Measurements from ENCODE around the gene RHBDL3.

RHBDL3 gene

DNA sequence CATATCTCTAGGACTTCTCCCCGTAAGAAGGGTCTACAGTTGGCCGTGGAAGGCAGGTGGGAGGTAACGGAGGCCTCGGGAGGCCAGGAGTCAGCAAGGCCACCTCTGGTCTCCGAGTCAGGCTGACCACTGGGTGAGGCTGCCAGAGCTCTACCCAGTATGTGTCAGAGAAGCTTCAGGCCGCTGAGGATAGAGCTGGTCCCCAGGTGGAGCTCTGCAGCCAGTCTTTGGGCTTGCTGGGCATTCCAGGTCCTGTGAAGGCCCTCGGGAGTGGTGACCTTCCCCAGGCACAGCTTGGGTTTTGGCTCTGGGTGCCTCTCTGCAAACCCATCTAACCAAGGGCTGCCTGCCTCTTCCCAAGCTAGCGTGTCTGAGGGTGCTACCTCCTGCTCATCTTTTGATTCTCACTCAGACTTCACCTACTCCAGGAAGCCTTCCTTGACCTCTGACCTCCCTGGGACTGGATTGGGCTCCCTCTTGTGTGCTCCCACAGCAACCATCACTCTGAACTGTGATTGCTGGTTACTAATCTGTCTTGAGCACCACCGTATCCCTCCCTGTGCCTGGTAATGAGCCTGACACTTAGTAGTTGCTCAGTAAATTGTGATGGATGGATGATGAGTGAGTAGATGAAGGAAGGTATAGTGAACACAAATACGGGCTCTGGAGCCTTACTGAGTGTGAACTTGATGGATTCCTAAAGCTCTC lies 22.3 kb downstream of the RHBDL3 start:
- H3K9me2 ChIP-seq (replicated peaks; ENCODE audit: insufficient read depth, low read length), result no peaks in the 10 kb centered on the region
- H3K4me3 ChIP-seq (ENCODE audit: insufficient read depth, low read length, poor library complexity, severe bottlenecking), result no peak overlapping the region
- no peak overlapping the region for H3K9ac ChIP-seq (ENCODE audit: low read length)
- no peaks in the 10 kb centered on the region for H3K9me3 ChIP-seq (ENCODE audit: insufficient read depth, low read length)
- H3K79me2 ChIP-seq (ENCODE audit: insufficient read depth, low read length), result no peaks in the 10 kb centered on the region
- no peak overlapping the region for H2AFZ ChIP-seq (ENCODE audit: low read depth, low read length, severe bottlenecking)
- H3F3A ChIP-seq (ENCODE audit: insufficient read depth), result no peaks in the 10 kb centered on the region
- H4K20me1 ChIP-seq (ENCODE audit: low read depth, low read length), result no peaks in the 10 kb centered on the region
- no peak overlapping the region for H3K4me2 ChIP-seq (ENCODE audit: low read depth, low read length, poor library complexity, severe bottlenecking)
- no peak for TF ChIP-seq EZH2phosphoT487 (conservative IDR thresholded peaks at IDR 0.05; ENCODE audit: low read length)
- TF ChIP-seq, protein P1, sequence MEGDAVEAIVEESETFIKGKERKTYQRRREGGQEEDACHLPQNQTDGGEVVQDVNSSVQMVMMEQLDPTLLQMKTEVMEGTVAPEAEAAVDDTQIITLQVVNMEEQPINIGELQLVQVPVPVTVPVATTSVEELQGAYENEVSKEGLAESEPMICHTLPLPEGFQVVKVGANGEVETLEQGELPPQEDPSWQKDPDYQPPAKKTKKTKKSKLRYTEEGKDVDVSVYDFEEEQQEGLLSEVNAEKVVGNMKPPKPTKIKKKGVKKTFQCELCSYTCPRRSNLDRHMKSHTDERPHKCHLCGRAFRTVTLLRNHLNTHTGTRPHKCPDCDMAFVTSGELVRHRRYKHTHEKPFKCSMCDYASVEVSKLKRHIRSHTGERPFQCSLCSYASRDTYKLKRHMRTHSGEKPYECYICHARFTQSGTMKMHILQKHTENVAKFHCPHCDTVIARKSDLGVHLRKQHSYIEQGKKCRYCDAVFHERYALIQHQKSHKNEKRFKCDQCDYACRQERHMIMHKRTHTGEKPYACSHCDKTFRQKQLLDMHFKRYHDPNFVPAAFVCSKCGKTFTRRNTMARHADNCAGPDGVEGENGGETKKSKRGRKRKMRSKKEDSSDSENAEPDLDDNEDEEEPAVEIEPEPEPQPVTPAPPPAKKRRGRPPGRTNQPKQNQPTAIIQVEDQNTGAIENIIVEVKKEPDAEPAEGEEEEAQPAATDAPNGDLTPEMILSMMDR (IDR thresholded peaks at IDR 0.05; ENCODE audit: insufficient read depth, low read length, poor library complexity, severe bottlenecking), result no peak
- no peaks in the 10 kb centered on the region for H3K36me3 ChIP-seq (ENCODE audit: low read length)
- H3K27ac ChIP-seq (ENCODE audit: low read depth, low read length), result no peak overlapping the region
- no peaks in the 10 kb centered on the region for H3K27me3 ChIP-seq (ENCODE audit: low read length)

DNA sequence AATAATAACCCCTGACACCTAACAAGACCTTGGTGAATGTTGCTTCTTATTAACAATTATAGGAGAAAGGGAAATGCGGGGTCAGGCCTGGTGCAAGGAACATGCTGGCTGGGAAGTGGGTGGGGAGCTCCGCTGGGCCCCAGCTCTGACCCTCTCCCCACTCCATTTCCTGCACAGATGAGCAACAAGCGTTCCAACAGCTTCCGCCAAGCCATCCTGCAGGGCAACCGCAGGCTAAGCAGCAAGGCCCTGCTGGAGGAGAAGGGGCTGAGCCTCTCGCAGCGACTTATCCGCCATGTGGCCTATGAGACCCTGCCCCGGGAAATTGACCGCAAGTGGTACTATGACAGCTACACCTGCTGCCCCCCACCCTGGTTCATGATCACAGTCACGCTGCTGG lies 23.0 kb downstream of the RHBDL3 start:
- H3K27ac ChIP-seq (ENCODE audit: low read depth, low read length), result no peak overlapping the region
- TF ChIP-seq, protein P1 (IDR thresholded peaks at IDR 0.05; ENCODE audit: insufficient read depth, low read length, poor library complexity, severe bottlenecking), result no peak
- no peak overlapping the region for H3K4me3 ChIP-seq (ENCODE audit: insufficient read depth, low read length, poor library complexity, severe bottlenecking)
- no peaks in the 10 kb centered on the region for H3K9me3 ChIP-seq (ENCODE audit: insufficient read depth, low read length)
- H4K20me1 ChIP-seq (ENCODE audit: low read depth, low read length), result no peaks in the 10 kb centered on the region
- H3F3A ChIP-seq (ENCODE audit: insufficient read depth), result no peaks in the 10 kb centered on the region
- H3K36me3 ChIP-seq (ENCODE audit: low read length), result no peaks in the 10 kb centered on the region
- H3K9ac ChIP-seq (ENCODE audit: low read length), result no peak overlapping the region
- H3K9me2 ChIP-seq (replicated peaks; ENCODE audit: insufficient read depth, low read length), result no peaks in the 10 kb centered on the region
- no peak overlapping the region for H2AFZ ChIP-seq (ENCODE audit: low read depth, low read length, severe bottlenecking)
- H3K4me2 ChIP-seq (ENCODE audit: low read depth, low read length, poor library complexity, severe bottlenecking), result no peak overlapping the region
- no peaks in the 10 kb centered on the region for H3K79me2 ChIP-seq (ENCODE audit: insufficient read depth, low read length)
- no peaks in the 10 kb centered on the region for H3K27me3 ChIP-seq (ENCODE audit: low read length)

DNA sequence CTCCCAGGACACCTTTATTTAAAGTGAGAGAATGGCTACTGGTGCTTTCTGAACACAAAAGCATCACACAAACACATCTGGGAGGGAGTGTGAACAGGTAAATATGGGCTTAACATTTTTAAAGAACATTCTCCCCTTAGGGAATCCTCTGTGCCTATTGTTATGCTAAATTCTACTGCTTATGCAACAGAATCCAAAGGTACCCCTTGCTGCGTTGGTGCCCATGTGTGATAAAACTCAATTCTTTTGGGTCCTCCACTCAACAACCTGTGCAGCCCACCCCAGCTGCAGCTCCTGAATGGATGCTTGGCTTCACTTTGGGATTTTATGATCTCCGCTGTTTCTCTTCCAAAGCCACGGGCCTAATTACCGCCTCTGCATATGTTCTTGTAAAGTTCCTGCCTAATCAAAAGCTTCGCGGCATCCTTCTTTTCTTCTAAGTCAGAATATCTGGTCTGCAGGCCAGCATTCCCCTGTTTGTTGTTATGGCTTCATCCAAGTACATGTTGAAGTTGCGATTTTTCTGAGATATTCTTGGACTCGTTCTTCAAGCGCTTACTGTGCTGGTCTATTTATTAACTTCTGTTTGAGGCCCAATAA lies 23.9 kb downstream of the RHBDL3 start:
- Histone ChIP-seq H3K27me3 (ENCODE audit: low read length) (no peaks in the 10 kb centered on the region), H2AFZ (ENCODE audit: low read depth, low read length, severe bottlenecking) (no peak overlapping the region), H4K20me1 (ENCODE audit: low read depth, low read length) (no peaks in the 10 kb centered on the region), H3F3A (ENCODE audit: insufficient read depth) (no peaks in the 10 kb centered on the region), H3K36me3 (ENCODE audit: low read length) (no peaks in the 10 kb centered on the region), H3K4me2 (ENCODE audit: low read depth, low read length, poor library complexity, severe bottlenecking) (no peak overlapping the region), H3K9me3 (ENCODE audit: insufficient read depth, low read length) (no peaks in the 10 kb centered on the region), H3K4me3 (ENCODE audit: insufficient read depth, low read length, poor library complexity, severe bottlenecking) (no peak overlapping the region), H3K9me2 (replicated peaks; ENCODE audit: insufficient read depth, low read length) (no peaks in the 10 kb centered on the region), H3K79me2 (ENCODE audit: insufficient read depth, low read length) (no peaks in the 10 kb centered on the region), H3K27ac (ENCODE audit: low read depth, low read length) (no peak overlapping the region), H3K9ac (ENCODE audit: low read length) (no peak overlapping the region)
- TF ChIP-seq, protein P1 (IDR thresholded peaks at IDR 0.05; ENCODE audit: insufficient read depth, low read length, poor library complexity, severe bottlenecking), result no peak
- no peak for TF ChIP-seq EZH2phosphoT487 (conservative IDR thresholded peaks at IDR 0.05; ENCODE audit: low read length)

Measured in SU-DHL-6 (cell line).